ENCODE results near the gene LAD1.

The LAD1 gene

DNA sequence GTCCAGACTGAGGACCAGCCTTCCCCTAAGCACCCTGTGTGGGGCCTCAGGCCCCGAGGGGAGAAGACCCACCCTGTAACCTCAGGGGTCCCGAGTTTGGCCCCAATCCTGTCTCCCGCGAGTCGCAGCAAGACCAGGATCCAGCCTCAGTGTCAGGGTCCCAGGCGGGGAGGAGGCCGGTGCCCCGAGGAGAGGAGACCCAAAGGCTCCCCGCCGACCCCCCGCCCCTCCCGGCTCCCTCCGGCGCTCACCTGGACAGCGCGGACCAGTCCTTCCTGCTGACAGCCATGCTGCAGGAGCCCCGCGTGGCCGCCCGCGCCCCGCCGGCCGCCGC is at the start of gene LAD1:
Gene LAD1 (minus strand): TSS at position 307 of the 334 bp plus-strand sequence. CDS start 18 bp downstream, at position 289.
- H3K4me3 ChIP-seq (ENCODE audit: low read depth, low read length) = no peak within 1 kb of the TSS
- no peak for DNase-seq (ENCODE audit: low read depth)
- TF ChIP-seq CTCF (IDR thresholded peaks at IDR 0.05; ENCODE audit: low read depth, low read length, missing control alignments) = no peak
- in situ Hi-C loops (cut with HindIII; ENCODE audit: low sequenced_read_pairs) = loop anchor here (5.0 kb wide), 1 partner anchor 48 kb away; no protein-coding TSS in a partner anchor

- DNase-seq (ENCODE audit: low read depth) = peak; percentile 68
- no peak overlapping the region for H3K4me3 ChIP-seq (ENCODE audit: low read depth, low read length)
- in situ Hi-C loops (cut with HindIII; ENCODE audit: low sequenced_read_pairs) = loop anchor here (5.0 kb wide), 2 partner anchors 51 to 69 kb away; partner anchors contain the start of gene LAD1
- peak; percentile 90 for TF ChIP-seq CTCF (IDR thresholded peaks at IDR 0.05; ENCODE audit: low read depth, low read length, missing control alignments)
These were observed 49.1 kb upstream of the LAD1 start for GRCh38 chr1:201447903-201448871.

GRCh38 chr1:201445310-201445709 is 46.2 kb upstream of the LAD1 start:
- no peak overlapping the region for H3K4me3 ChIP-seq (ENCODE audit: low read depth, low read length)
- in situ Hi-C loops (cut with HindIII; ENCODE audit: low sequenced_read_pairs) = loop anchor here (5.0 kb wide), 2 partner anchors 48 to 72 kb away; partner anchors contain the start of gene LAD1
- no peak for TF ChIP-seq CTCF (IDR thresholded peaks at IDR 0.05; ENCODE audit: low read depth, low read length, missing control alignments)
- no peak for DNase-seq (ENCODE audit: low read depth)

DNA sequence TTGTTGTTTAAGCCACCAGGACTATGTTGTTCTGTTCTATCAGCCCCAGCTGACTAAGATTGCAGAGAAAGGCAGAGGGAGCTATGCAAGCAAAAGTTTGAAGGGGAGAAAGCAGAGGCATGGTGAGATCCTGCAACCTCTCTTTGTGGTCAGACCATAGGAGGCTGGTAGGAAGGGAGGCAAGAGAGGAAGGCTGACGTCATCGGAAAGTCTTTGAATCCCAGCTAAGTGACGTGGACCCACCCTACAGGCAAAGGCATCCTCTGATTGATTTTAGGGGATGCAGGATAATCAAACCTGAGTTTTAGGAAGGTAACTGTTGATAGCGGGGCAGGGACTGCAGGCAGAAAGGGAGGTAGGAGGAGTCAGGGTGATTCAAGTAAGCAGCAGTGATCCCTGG is 45.7 kb upstream of the LAD1 start:
- TF ChIP-seq CTCF (IDR thresholded peaks at IDR 0.05; ENCODE audit: low read depth, low read length, missing control alignments) = no peak
- no peak overlapping the region for H3K4me3 ChIP-seq (ENCODE audit: low read depth, low read length)
- no peak for DNase-seq (ENCODE audit: low read depth)
- in situ Hi-C loops (cut with HindIII; ENCODE audit: low sequenced_read_pairs) = loop anchor here (5.0 kb wide), 2 partner anchors 47 to 73 kb away; partner anchors contain the start of gene LAD1

DNA sequence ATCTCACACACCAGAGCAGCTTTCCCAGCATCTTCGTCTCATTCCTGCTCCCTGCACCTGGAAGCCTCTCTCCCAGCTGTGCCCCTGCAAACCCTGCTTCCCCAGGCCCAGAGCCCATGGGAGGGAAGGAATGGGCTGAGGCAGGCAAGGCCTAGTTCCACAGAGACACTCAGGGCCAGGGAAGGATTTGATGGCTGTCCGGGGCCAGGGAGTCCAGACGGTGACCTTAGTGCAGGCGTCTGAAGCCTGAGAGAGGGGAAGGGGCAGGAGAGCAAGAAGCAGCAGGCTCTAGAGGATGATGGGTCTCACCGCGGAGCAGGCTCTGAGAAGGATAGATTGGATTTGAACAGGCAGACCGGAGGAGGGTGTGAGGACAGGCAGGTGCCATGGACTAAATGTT is 44.6 kb upstream of the LAD1 start:
- no peak for TF ChIP-seq CTCF (IDR thresholded peaks at IDR 0.05; ENCODE audit: low read depth, low read length, missing control alignments)
- DNase-seq (ENCODE audit: low read depth) = no peak
- H3K4me3 ChIP-seq (ENCODE audit: low read depth, low read length) = no peak overlapping the region
- in situ Hi-C loops (cut with HindIII; ENCODE audit: low sequenced_read_pairs) = no loop called here

DNA sequence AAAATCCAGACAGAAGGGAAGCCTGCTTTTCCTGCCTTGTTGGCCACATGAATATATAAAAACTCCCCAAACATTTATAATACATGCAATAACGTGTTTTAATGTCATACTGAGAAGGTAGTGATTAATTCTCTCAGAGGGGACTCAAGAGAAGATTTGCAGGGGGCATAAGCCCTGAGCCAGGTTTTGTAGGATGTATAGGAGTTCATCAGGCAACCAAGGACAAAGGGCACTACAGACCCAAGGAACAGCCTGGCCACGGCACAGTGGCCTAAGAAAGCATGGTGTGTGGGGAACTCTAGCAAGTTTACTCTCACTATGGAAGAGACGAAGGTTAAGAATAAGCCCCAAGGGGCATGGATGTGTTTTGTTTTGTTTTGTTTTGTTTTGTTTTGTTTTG is 37.8 kb upstream of the LAD1 start:
- in situ Hi-C loops (cut with HindIII; ENCODE audit: low sequenced_read_pairs) = no loop called here
- no peak overlapping the region for H3K4me3 ChIP-seq (ENCODE audit: low read depth, low read length)
- TF ChIP-seq CTCF (IDR thresholded peaks at IDR 0.05; ENCODE audit: low read depth, low read length, missing control alignments) = no peak
- DNase-seq (ENCODE audit: low read depth) = no peak
